HCT116 (cell line): Measurements from ENCODE around the gene TMEM132E. TPM values are rescaled to one million over a fixed set of nuclear protein-coding genes. Genes with fewer than 3 reads are reported as not detected.

Experiments
- ATAC-seq: fragments of 200-7000 bp; cut with Tn5 transposase; 2 replicates; pipeline ENCODE4 v1.9.1; 2020; ENCODE audit warnings: mild to moderate bottlenecking, moderate library complexity
- BruUV-seq: library from RNA; stranded (reverse); fragments of 400-500 nt; replicated peaks from 2 replicates; lab custom pipeline; 2021; lab: Mats Ljungman, UMichigan
- CTCF ChIA-PET: fragments of 300-600 bp; sonication (Branson Sonifier 250); formaldehyde crosslinking; loops from one replicate; lab custom pipeline; 2021; ENCODE audit warnings: antibody characterized with exemption; lab: Charles Lee
- POLR2A ChIA-PET: fragments of 300-600, 350-600 bp; sonication (Branson Sonifier 250); formaldehyde crosslinking; loops from one replicate; lab custom pipeline; 2021; ENCODE audit warnings: antibody characterized with exemption; lab: Charles Lee
- RAD21 ChIA-PET, 2 experiments: fragments of 300-600 bp; sonication (Branson Sonifier 250); formaldehyde crosslinking; loops; one replicate each; lab custom pipeline; 2023; ENCODE audit warnings: low total read pairs in 2 of 2; ENCODE audit not compliant: uncharacterized antibody in 2 of 2, unreplicated experiment in 2 of 2, low non-redundant PET in 1 of 2; lab: Charles Lee
- DNase-seq: peaks from one replicate; pipeline ENCODE4 v3.0.0-alpha.2; 2010; ENCODE audit warnings: low read depth, low spot score
- H2AFZ ChIP-seq: fragments of 200-600 bp; shearing (Covaris generic), sonication (generic); 2 replicates; pipeline ENCODE4 v1.6.1; 2017; ENCODE audit warnings: low read depth, mixed run types, mixed read lengths, antibody characterized with exemption, low read length; ENCODE audit not compliant: poor library complexity, severe bottlenecking
- H3K27ac ChIP-seq: 2 replicates; pipeline ENCODE4 v1.5.1; 2012; ENCODE audit warnings: low read depth, low read length
- H3K27me3 ChIP-seq: fragments of 200-600 bp; sonication (generic); 2 replicates; pipeline ENCODE4 v1.6.1; 2016; ENCODE audit warnings: mixed run types, low read length, mixed read lengths; ENCODE audit not compliant: insufficient read depth
- H3K36me3 ChIP-seq, 2 experiments: fragments of 200-500 bp in 1 of 2; fragments of 200-600 bp in 1 of 2; sonication (Bioruptor generic) in 1 of 2; sonication (generic) in 1 of 2; 2 replicates each; pipeline versions ENCODE4 v1.5.1 to v1.6.1; 2014 to 2016; ENCODE audit warnings: low read length in 2 of 2, inconsistent platforms in 1 of 2, mixed read lengths in 1 of 2, mixed run types in 1 of 2; ENCODE audit not compliant: insufficient read depth in 2 of 2, control insufficient read depth in 1 of 2
- H3K4me1 ChIP-seq, 2 experiments: fragments of 200-600 bp in 1 of 2; sonication (generic) in 1 of 2; 2 replicates each; pipeline versions ENCODE4 v1.5.1 to v1.6.1; 2012 to 2017; ENCODE audit warnings: low read length in 2 of 2, inconsistent platforms in 1 of 2, mild to moderate bottlenecking in 1 of 2, mixed read lengths in 1 of 2, mixed run types in 1 of 2, moderate library complexity in 1 of 2; ENCODE audit not compliant: insufficient read depth in 2 of 2, control insufficient read depth in 1 of 2
- H3K4me2 ChIP-seq: fragments of 200-600 bp; sonication (generic); 2 replicates; pipeline ENCODE4 v1.6.1; 2017; ENCODE audit warnings: mixed run types, low read length, mixed read lengths
- H3K4me3 ChIP-seq, 2 experiments: fragments of 200-600 bp in 1 of 2; sonication (generic) in 1 of 2; replicated peaks in 1 of 2; 2 replicates each; pipeline ENCODE4 v1.5.1; 2011 to 2016; ENCODE audit warnings: low read length in 2 of 2, control low read depth in 1 of 2, low read depth in 1 of 2, mild to moderate bottlenecking in 1 of 2, mixed read lengths in 1 of 2, mixed run types in 1 of 2
- H3K79me2 ChIP-seq: fragments of 200-600 bp; sonication (generic); 2 replicates; pipeline ENCODE4 v1.6.1; 2017; ENCODE audit warnings: mild to moderate bottlenecking, mixed run types, low read length, moderate library complexity, mixed read lengths; ENCODE audit not compliant: insufficient read depth
- H3K9ac ChIP-seq: fragments of 200-600 bp; sonication (generic); 2 replicates; pipeline ENCODE4 v1.6.1; 2016; ENCODE audit warnings: low read length, mixed read lengths
- H3K9me2 ChIP-seq: fragments of 200-600 bp; sonication (generic), shearing (Covaris generic); 2 replicates; pipeline ENCODE4 v1.6.1; 2017; ENCODE audit warnings: mixed run types, mild to moderate bottlenecking, moderate library complexity; ENCODE audit not compliant: insufficient read depth
- H3K9me3 ChIP-seq, 2 experiments: fragments of 200-500 bp in 1 of 2; fragments of 200-600 bp in 1 of 2; sonication (Bioruptor generic) in 1 of 2; sonication (generic) in 1 of 2; 2 replicates each; pipeline ENCODE4 v1.6.1; 2014 to 2017; ENCODE audit warnings: low read length in 2 of 2, mixed read lengths in 2 of 2, inconsistent platforms in 1 of 2, low read depth in 1 of 2, mild to moderate bottlenecking in 1 of 2, mixed run types in 1 of 2, moderate library complexity in 1 of 2; ENCODE audit not compliant: control insufficient read depth in 1 of 2, insufficient read depth in 1 of 2
- H4K20me1 ChIP-seq: fragments of 200-600 bp; sonication (generic), shearing (Covaris generic); 2 replicates; pipeline ENCODE4 v1.6.1; 2017; ENCODE audit warnings: mixed run types, mild to moderate bottlenecking, moderate library complexity; ENCODE audit not compliant: insufficient read depth
- CBX3 ChIP-seq: IDR thresholded peaks from 2 replicates; pipeline ENCODE4 v1.6.1; 2012; ENCODE audit warnings: low read depth
- CEBPB ChIP-seq: IDR thresholded peaks from 2 replicates; pipeline ENCODE4 v1.6.1; 2012; ENCODE audit warnings: low read depth
- CTCF ChIP-seq, 3 experiments: fragments of 200-600 bp in 1 of 3; sonication (generic) in 1 of 3; IDR thresholded peaks in 2 of 3; conservative IDR thresholded peaks in 1 of 3; 2 replicates each; pipeline ENCODE4 v1.5.1; 2012 to 2017; ENCODE audit warnings: low read depth in 2 of 3, low read length in 2 of 3, antibody characterized with exemption in 1 of 3, borderline replicate concordance in 1 of 3, control low read depth in 1 of 3, mild to moderate bottlenecking in 1 of 3, mixed read lengths in 1 of 3, mixed run types in 1 of 3, moderate library complexity in 1 of 3; ENCODE audit not compliant: insufficient read depth in 1 of 3
- EGR1 ChIP-seq: IDR thresholded peaks from 2 replicates; pipeline ENCODE4 v1.6.1; 2012; ENCODE audit warnings: low read depth
- ELF1 ChIP-seq: IDR thresholded peaks from 2 replicates; pipeline ENCODE4 v1.6.1; 2012; ENCODE audit warnings: low read depth, borderline replicate concordance
- EZH2 ChIP-seq: fragments of 200-600 bp; sonication (generic); IDR thresholded peaks from 2 replicates; pipeline ENCODE4 v1.6.1; 2017; ENCODE audit warnings: antibody characterized with exemption, mixed run types
- EZH2phosphoT487 ChIP-seq: fragments of 200-600 bp; IDR thresholded peaks from 2 replicates; pipeline ENCODE4 v1.6.1; 2018; ENCODE audit warnings: antibody characterized with exemption, borderline replicate concordance
- SIN3A ChIP-seq: IDR thresholded peaks from 2 replicates; pipeline ENCODE4 v1.6.1; 2012; ENCODE audit warnings: low read depth
- SRF ChIP-seq: IDR thresholded peaks from 2 replicates; pipeline ENCODE4 v1.6.1; 2012; ENCODE audit warnings: low read depth
- YY1 ChIP-seq: IDR thresholded peaks from 2 replicates; pipeline ENCODE4 v1.6.1; 2011; ENCODE audit warnings: low read length, low read depth, moderate library complexity, mild to moderate bottlenecking; ENCODE audit not compliant: insufficient replicate concordance; ENCODE audit errors: extremely low read depth
- intact Hi-C: fragments of 100-400 bp; cut with micrococcal nuclease; formaldehyde crosslinking; loops from 2 replicates; pipeline ENCODE4 v1.10.0; 2022
- total RNA-seq: library from RNA; stranded (reverse); gene quantifications from one replicate; pipeline ENCODE4 v1.2.1, GENCODE V29; 2021; ENCODE audit not compliant: unreplicated experiment
- TF ChIP-seq, protein P1 (sequence below): IDR thresholded peaks from 2 replicates; pipeline ENCODE4 v1.6.1; 2011; ENCODE audit warnings: mild to moderate bottlenecking, low read length, moderate library complexity; ENCODE audit not compliant: insufficient replicate concordance; ENCODE audit errors: extremely low read depth
- TF ChIP-seq, protein P2 (sequence below): IDR thresholded peaks from 2 replicates; pipeline ENCODE4 v1.6.1; 2012; ENCODE audit warnings: low read depth

TMEM132E gene
- total RNA-seq, 1 experiment from 2014 or later = not detected

GRCh38 chr17:34650051-34650750 is 70.8 kb downstream of the TMEM132E start:
- ATAC-seq = no peak
- ChIA-PET RAD21 (no interaction called here), POLR2A (no interaction called here), CTCF (no interaction called here)
- Histone ChIP-seq H3K4me2 (no peak overlapping the region), H3K9me3 (no peaks in the 10 kb centered on the region), H3K27me3 (peaks cover 61% of the 10 kb centered on the region), H3K36me3 (no peaks in the 10 kb centered on the region), H3K79me2 (no peaks in the 10 kb centered on the region), H2AFZ (no peak overlapping the region), H4K20me1 (no peaks in the 10 kb centered on the region), H3K9me2 (no peaks in the 10 kb centered on the region), H3K4me3 (no peak overlapping the region), H3K4me1 (no peaks in the 10 kb centered on the region), H3K27ac (no peak overlapping the region), H3K9ac (no peak overlapping the region)
- TF ChIP-seq CEBPB = no peak
- no peak for TF ChIP-seq SIN3A
- no peak for TF ChIP-seq EZH2phosphoT487
- no peak for TF ChIP-seq EGR1
- TF ChIP-seq EZH2 = no peak
- TF ChIP-seq YY1 = no peak
- no peak for TF ChIP-seq CBX3
- TF ChIP-seq ELF1 = no peak
- no peak for TF ChIP-seq CTCF (IDR thresholded peaks at IDR 0.05 in 2 of 3, conservative IDR thresholded peaks at IDR 0.05 in 1 of 3; ENCODE audit: borderline replicate concordance in 1 of 3, insufficient read depth in 1 of 3, low read depth in 2 of 3, low read length in 2 of 3)
- TF ChIP-seq, protein P1, sequence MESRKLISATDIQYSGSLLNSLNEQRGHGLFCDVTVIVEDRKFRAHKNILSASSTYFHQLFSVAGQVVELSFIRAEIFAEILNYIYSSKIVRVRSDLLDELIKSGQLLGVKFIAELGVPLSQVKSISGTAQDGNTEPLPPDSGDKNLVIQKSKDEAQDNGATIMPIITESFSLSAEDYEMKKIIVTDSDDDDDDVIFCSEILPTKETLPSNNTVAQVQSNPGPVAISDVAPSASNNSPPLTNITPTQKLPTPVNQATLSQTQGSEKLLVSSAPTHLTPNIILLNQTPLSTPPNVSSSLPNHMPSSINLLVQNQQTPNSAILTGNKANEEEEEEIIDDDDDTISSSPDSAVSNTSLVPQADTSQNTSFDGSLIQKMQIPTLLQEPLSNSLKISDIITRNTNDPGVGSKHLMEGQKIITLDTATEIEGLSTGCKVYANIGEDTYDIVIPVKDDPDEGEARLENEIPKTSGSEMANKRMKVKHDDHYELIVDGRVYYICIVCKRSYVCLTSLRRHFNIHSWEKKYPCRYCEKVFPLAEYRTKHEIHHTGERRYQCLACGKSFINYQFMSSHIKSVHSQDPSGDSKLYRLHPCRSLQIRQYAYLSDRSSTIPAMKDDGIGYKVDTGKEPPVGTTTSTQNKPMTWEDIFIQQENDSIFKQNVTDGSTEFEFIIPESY = no peak
- TF ChIP-seq, protein P2, sequence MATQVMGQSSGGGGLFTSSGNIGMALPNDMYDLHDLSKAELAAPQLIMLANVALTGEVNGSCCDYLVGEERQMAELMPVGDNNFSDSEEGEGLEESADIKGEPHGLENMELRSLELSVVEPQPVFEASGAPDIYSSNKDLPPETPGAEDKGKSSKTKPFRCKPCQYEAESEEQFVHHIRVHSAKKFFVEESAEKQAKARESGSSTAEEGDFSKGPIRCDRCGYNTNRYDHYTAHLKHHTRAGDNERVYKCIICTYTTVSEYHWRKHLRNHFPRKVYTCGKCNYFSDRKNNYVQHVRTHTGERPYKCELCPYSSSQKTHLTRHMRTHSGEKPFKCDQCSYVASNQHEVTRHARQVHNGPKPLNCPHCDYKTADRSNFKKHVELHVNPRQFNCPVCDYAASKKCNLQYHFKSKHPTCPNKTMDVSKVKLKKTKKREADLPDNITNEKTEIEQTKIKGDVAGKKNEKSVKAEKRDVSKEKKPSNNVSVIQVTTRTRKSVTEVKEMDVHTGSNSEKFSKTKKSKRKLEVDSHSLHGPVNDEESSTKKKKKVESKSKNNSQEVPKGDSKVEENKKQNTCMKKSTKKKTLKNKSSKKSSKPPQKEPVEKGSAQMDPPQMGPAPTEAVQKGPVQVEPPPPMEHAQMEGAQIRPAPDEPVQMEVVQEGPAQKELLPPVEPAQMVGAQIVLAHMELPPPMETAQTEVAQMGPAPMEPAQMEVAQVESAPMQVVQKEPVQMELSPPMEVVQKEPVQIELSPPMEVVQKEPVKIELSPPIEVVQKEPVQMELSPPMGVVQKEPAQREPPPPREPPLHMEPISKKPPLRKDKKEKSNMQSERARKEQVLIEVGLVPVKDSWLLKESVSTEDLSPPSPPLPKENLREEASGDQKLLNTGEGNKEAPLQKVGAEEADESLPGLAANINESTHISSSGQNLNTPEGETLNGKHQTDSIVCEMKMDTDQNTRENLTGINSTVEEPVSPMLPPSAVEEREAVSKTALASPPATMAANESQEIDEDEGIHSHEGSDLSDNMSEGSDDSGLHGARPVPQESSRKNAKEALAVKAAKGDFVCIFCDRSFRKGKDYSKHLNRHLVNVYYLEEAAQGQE = no peak
- TF ChIP-seq SRF = no peak
- DNase-seq = no peak
- BruUV-seq = no TSS peak
- intact Hi-C loops = no loop called here
